Measurements from ENCODE around the gene MAML3. TPM values are rescaled to one million over a fixed set of nuclear protein-coding genes. Genes with fewer than 3 reads are reported as not detected.

Gene MAML3
- total and polyA plus RNA-seq, 5 donors from 2014 or later, result 0.11 to 1.1 (median 0.16) TPM; not detected in 1

DNA sequence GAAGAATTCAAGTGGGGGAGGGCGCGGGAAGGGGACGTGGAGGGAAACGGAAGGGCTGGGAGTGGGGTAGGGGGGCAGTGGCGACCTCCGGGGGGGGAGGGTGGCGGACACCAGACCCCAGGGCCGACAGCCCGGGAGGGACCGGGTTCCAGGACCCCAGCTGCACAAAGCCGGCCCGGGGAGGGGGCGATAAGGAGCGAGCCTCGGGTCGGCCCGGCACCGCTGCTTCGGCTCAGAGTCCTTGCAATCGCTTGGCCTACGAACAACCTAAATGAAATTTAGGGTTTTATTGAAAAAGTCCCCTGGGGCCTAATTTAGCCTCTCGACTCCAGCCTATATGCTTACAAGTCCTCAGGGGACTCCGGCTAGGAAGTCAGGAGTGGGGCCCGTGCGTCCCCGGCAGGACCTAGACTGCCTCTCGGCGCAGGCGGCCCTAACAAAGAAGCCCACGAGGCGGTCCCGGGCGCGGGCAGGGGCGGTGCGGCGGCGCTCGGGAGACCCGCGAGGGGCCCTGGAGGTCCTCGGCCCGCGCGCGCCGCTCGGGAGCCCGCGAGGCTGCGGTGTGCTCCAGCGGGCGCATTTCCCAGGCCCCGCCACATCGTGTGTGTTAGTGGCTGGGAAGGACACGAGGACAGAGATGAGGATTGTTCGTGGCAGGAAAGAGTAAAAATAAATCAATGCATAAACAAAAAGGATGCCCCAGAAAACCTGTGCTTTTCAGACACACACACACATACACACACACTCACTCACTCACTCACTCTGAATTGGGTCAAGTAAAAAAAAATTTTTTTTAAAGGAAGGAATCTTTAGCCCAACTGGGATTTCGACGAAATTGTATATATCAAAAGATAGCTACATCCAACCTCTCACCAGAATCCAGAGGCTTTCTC is 418.4 kb downstream of the MAML3 start:
- Mint-ChIP-seq H3K27me3 (peaks cover 65% of the 10 kb centered on the region), H3K36me3 (no peaks in the 10 kb centered on the region), H3K4me1 (peaks cover 0 to 17% (median 5%) of the 10 kb centered on the region in 4 donors), H3K27ac (no peak overlapping the region), H3K4me3 (peak overlapping the region in 3 of 4 donors; percentile 63 to 70 (median 67)), H3K9me3 (peaks cover 0 to 3% (median 0%) of the 10 kb centered on the region in 7 donors)
- no peaks in the 10 kb centered on the region for H3K9me3 ChIP-seq (ENCODE audit: control insufficient read depth in 2 of 2, low read length in 2 of 2)
- H3K4me1 ChIP-seq (ENCODE audit: control insufficient read depth, insufficient read depth, low read length, poor library complexity, severe bottlenecking), result peaks cover 14% of the 10 kb centered on the region
- ATAC-seq (ENCODE audit: low read depth in 2 of 2) (no peak), DNase-seq (no peak)
- H3K27ac ChIP-seq (ENCODE audit: insufficient read depth, low read length, poor library complexity, severe bottlenecking), result no peak overlapping the region
- no peaks in the 10 kb centered on the region for H3K36me3 ChIP-seq (ENCODE audit: control insufficient read depth, insufficient read depth, low read length)
- peak overlapping the region; percentile 58 for H3K4me3 ChIP-seq (ENCODE audit: low read depth, low read length)
- peaks cover 24% of the 10 kb centered on the region for H3K27me3 ChIP-seq (ENCODE audit: control insufficient read depth, insufficient read depth, low read length)

- ATAC-seq (ENCODE audit: low read depth in 2 of 2), result peak; percentile 60 to 64
- Mint-ChIP-seq H3K9me3 (peaks cover 0 to 3% (median 0%) of the 10 kb centered on the region in 7 donors), H3K27me3 (peaks cover 70% of the 10 kb centered on the region), H3K4me3 (peak overlapping the region in 3 of 4 donors; percentile 16 to 70 (median 63)), H3K4me1 (peaks cover 0 to 17% (median 5%) of the 10 kb centered on the region in 4 donors), H3K27ac (no peak overlapping the region), H3K36me3 (no peaks in the 10 kb centered on the region)
- DNase-seq, result peak; percentile 7 to 36 (median 34)
- no peaks in the 10 kb centered on the region for H3K36me3 ChIP-seq (ENCODE audit: control insufficient read depth, insufficient read depth, low read length)
- peak overlapping the region; percentile 58 for H3K4me3 ChIP-seq (ENCODE audit: low read depth, low read length)
- no peaks in the 10 kb centered on the region for H3K9me3 ChIP-seq (ENCODE audit: control insufficient read depth in 2 of 2, low read length in 2 of 2)
- peaks cover 14% of the 10 kb centered on the region for H3K4me1 ChIP-seq (ENCODE audit: control insufficient read depth, insufficient read depth, low read length, poor library complexity, severe bottlenecking)
- H3K27me3 ChIP-seq (ENCODE audit: control insufficient read depth, insufficient read depth, low read length), result peaks cover 24% of the 10 kb centered on the region
- H3K27ac ChIP-seq (ENCODE audit: insufficient read depth, low read length, poor library complexity, severe bottlenecking), result no peak overlapping the region
Measured at GRCh38 chr4:139734875-139735380, 419.1 kb downstream of the MAML3 start.

GRCh38 chr4:139734201-139734874 is 419.6 kb downstream of the MAML3 start:
- peaks cover 14% of the 10 kb centered on the region for H3K4me1 ChIP-seq (ENCODE audit: control insufficient read depth, insufficient read depth, low read length, poor library complexity, severe bottlenecking)
- ATAC-seq (ENCODE audit: low read depth in 2 of 2), result no peak
- H3K4me3 ChIP-seq (ENCODE audit: low read depth, low read length), result no peak overlapping the region
- peaks cover 24% of the 10 kb centered on the region for H3K27me3 ChIP-seq (ENCODE audit: control insufficient read depth, insufficient read depth, low read length)
- no peaks in the 10 kb centered on the region for H3K36me3 ChIP-seq (ENCODE audit: control insufficient read depth, insufficient read depth, low read length)
- Mint-ChIP-seq H3K27ac (no peak overlapping the region), H3K27me3 (peaks cover 70% of the 10 kb centered on the region), H3K4me1 (peaks cover 0 to 17% (median 5%) of the 10 kb centered on the region in 4 donors), H3K36me3 (no peaks in the 10 kb centered on the region), H3K9me3 (peaks cover 0 to 3% (median 0%) of the 10 kb centered on the region in 7 donors), H3K4me3 (peak overlapping the region; percentile 16 to 75 (median 66))
- DNase-seq, result no peak
- no peaks in the 10 kb centered on the region for H3K9me3 ChIP-seq (ENCODE audit: control insufficient read depth in 2 of 2, low read length in 2 of 2)
- no peak overlapping the region for H3K27ac ChIP-seq (ENCODE audit: insufficient read depth, low read length, poor library complexity, severe bottlenecking)

GRCh38 chr4:139732991-139733570 is 420.9 kb downstream of the MAML3 start:
- Mint-ChIP-seq H3K36me3 (peaks cover 8% of the 10 kb centered on the region), H3K4me3 (no peak overlapping the region), H3K27me3 (peaks cover 62% of the 10 kb centered on the region), H3K9me3 (peaks cover 0 to 3% (median 0%) of the 10 kb centered on the region in 7 donors), H3K4me1 (peaks cover 0 to 17% (median 6%) of the 10 kb centered on the region in 4 donors), H3K27ac (no peak overlapping the region)
- Histone ChIP-seq H3K27ac (ENCODE audit: insufficient read depth, low read length, poor library complexity, severe bottlenecking) (no peak overlapping the region), H3K36me3 (ENCODE audit: control insufficient read depth, insufficient read depth, low read length) (no peaks in the 10 kb centered on the region), H3K4me1 (ENCODE audit: control insufficient read depth, insufficient read depth, low read length, poor library complexity, severe bottlenecking) (peaks cover 14% of the 10 kb centered on the region), H3K9me3 (ENCODE audit: control insufficient read depth in 2 of 2, low read length in 2 of 2) (no peaks in the 10 kb centered on the region), H3K4me3 (ENCODE audit: low read depth, low read length) (no peak overlapping the region), H3K27me3 (ENCODE audit: control insufficient read depth, insufficient read depth, low read length) (peaks cover 24% of the 10 kb centered on the region)
- ATAC-seq (ENCODE audit: low read depth in 2 of 2) (no peak), DNase-seq (no peak)

GRCh38 chr4:139728840-139729239 is 425.1 kb downstream of the MAML3 start:
- H3K27ac ChIP-seq (ENCODE audit: insufficient read depth, low read length, poor library complexity, severe bottlenecking), result no peak overlapping the region
- H3K4me1 Mint-ChIP-seq, result peaks cover 0 to 3% (median 0%) of the 10 kb centered on the region in 4 donors
- no peak overlapping the region for H3K4me3 ChIP-seq (ENCODE audit: low read depth, low read length)
- DNase-seq (no peak), ATAC-seq (ENCODE audit: low read depth in 2 of 2) (no peak)
- H3K36me3 ChIP-seq (ENCODE audit: control insufficient read depth, insufficient read depth, low read length), result no peaks in the 10 kb centered on the region
- no peaks in the 10 kb centered on the region for H3K4me1 ChIP-seq (ENCODE audit: control insufficient read depth, insufficient read depth, low read length, poor library complexity, severe bottlenecking)
- no peak overlapping the region for H3K27ac Mint-ChIP-seq
- peaks cover 0 to 2% (median 0%) of the 10 kb centered on the region in 7 donors for H3K9me3 Mint-ChIP-seq
- peaks cover 23% of the 10 kb centered on the region for H3K27me3 Mint-ChIP-seq
- peaks cover 12% of the 10 kb centered on the region for H3K36me3 Mint-ChIP-seq
- no peaks in the 10 kb centered on the region for H3K9me3 ChIP-seq (ENCODE audit: control insufficient read depth in 2 of 2, low read length in 2 of 2)
- peaks cover 2% of the 10 kb centered on the region for H3K27me3 ChIP-seq (ENCODE audit: control insufficient read depth, insufficient read depth, low read length)
- H3K4me3 Mint-ChIP-seq, result no peak overlapping the region

DNA sequence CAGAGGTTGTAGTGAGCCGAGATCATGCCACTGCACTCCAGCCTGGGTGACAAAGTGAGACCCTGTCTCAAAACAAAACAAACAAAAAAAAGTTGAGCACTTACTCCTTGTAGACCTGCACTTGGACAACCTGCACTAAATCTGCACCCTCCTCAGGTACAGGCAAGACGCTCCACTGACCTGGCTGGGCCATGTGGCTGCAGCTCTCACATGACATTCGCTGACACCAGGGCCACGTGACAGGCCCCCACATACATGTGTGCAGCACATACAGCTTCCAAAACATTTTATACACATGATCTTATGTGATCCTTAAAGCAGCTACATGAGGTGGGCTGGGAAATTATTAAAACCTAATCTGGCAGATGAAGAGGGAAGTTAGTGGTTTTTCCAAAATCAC is 425.8 kb downstream of the MAML3 start:
- Histone ChIP-seq H3K9me3 (ENCODE audit: control insufficient read depth in 2 of 2, low read length in 2 of 2) (no peaks in the 10 kb centered on the region), H3K4me1 (ENCODE audit: control insufficient read depth, insufficient read depth, low read length, poor library complexity, severe bottlenecking) (no peaks in the 10 kb centered on the region), H3K4me3 (ENCODE audit: low read depth, low read length) (no peak overlapping the region), H3K36me3 (ENCODE audit: control insufficient read depth, insufficient read depth, low read length) (no peaks in the 10 kb centered on the region), H3K27ac (ENCODE audit: insufficient read depth, low read length, poor library complexity, severe bottlenecking) (no peak overlapping the region), H3K27me3 (ENCODE audit: control insufficient read depth, insufficient read depth, low read length) (no peaks in the 10 kb centered on the region)
- Mint-ChIP-seq H3K4me1 (peaks cover 0 to 3% (median 0%) of the 10 kb centered on the region in 4 donors), H3K27me3 (peaks cover 17% of the 10 kb centered on the region), H3K4me3 (no peak overlapping the region), H3K9me3 (no peaks in the 10 kb centered on the region), H3K27ac (no peak overlapping the region), H3K36me3 (peaks cover 12% of the 10 kb centered on the region)
- DNase-seq (no peak), ATAC-seq (ENCODE audit: low read depth in 2 of 2) (no peak)

DNA sequence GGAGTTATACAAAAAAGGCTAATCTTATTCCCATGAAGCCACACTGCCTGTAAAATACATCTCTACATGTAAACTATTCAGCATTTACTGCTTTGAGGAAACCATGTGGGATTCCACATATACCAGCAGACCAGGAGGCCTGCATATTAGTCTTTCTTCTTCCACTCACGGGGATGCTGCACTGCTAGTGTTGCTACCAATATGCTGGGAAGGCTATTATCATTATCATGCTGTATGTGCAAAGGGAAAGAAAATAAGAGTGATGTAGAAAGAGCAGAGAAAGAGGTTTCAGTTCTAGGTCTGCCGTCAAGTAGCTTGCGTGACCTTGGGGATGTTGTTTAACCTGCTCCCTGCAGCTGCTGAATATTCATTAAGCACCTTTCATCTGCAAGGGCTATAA is 427.4 kb downstream of the MAML3 start:
- H3K9me3 Mint-ChIP-seq, result no peaks in the 10 kb centered on the region
- Histone ChIP-seq H3K9me3 (ENCODE audit: control insufficient read depth in 2 of 2, low read length in 2 of 2) (no peaks in the 10 kb centered on the region), H3K27me3 (ENCODE audit: control insufficient read depth, insufficient read depth, low read length) (no peaks in the 10 kb centered on the region), H3K27ac (ENCODE audit: insufficient read depth, low read length, poor library complexity, severe bottlenecking) (no peak overlapping the region), H3K4me1 (ENCODE audit: control insufficient read depth, insufficient read depth, low read length, poor library complexity, severe bottlenecking) (no peaks in the 10 kb centered on the region), H3K36me3 (ENCODE audit: control insufficient read depth, insufficient read depth, low read length) (no peaks in the 10 kb centered on the region), H3K4me3 (ENCODE audit: low read depth, low read length) (no peak overlapping the region)
- peaks cover 0 to 3% (median 0%) of the 10 kb centered on the region in 4 donors for H3K4me1 Mint-ChIP-seq
- peaks cover 12% of the 10 kb centered on the region for H3K36me3 Mint-ChIP-seq
- H3K27me3 Mint-ChIP-seq, result peaks cover 5% of the 10 kb centered on the region
- no peak overlapping the region for H3K27ac Mint-ChIP-seq
- ATAC-seq (ENCODE audit: low read depth in 2 of 2) (no peak), DNase-seq (no peak)
- H3K4me3 Mint-ChIP-seq, result no peak overlapping the region

Measured in CD4-positive, CD25-positive, alpha-beta regulatory T cell (primary cell).